Measurements from ENCODE around the gene SLC33A1. TPM values are rescaled to one million over a fixed set of nuclear protein-coding genes. Genes with fewer than 3 reads are reported as not detected.
A peak's percentile ranks its signal among the peaks of the same experiment; 100 is the strongest.

SLC33A1 gene
- 10 to 100 TPM; 23.0 to 37.3 (median 33.8) TPM for total RNA-seq

- peaks cover 0 to 21% of the 10 kb centered on the region in 2 donors for H3K4me1 ChIP-seq
Measured at GRCh38 chr3:155854141-155854940, at the start of gene SLC33A1. SLC33A1 (minus strand) TSS chr3:155854427; CDS start chr3:155853997, 430 bp downstream.

GRCh38 chr3:155895379-155895900, 41.2 kb upstream of the SLC33A1 start:
- TF ChIP-seq CTCF (IDR thresholded peaks at IDR 0.05) = no peak
- no peak for TF ChIP-seq POLR2A (IDR thresholded peaks at IDR 0.05)
- TF ChIP-seq POLR2AphosphoS5 (IDR thresholded peaks at IDR 0.05) = no peak
- H3K4me3 ChIP-seq = no peak overlapping the region
- intact Hi-C loops (cut with DNase I; ENCODE audit: low total_unique reads) = no loop called here
- H3K9me3 ChIP-seq = no peaks in the 10 kb centered on the region
- H3K36me3 ChIP-seq = no peaks in the 10 kb centered on the region
- no peaks in the 10 kb centered on the region for H3K27me3 ChIP-seq
- H3K27ac ChIP-seq = no peak overlapping the region
- no peak for DNase-seq (ENCODE audit: low spot score in 2 of 2)
- no peaks in the 10 kb centered on the region for H3K4me1 ChIP-seq

More at GRCh38 chr3:155854141-155854940, at the start of gene SLC33A1:
- H3K27ac ChIP-seq = peak within 1 kb of the TSS; percentile 98
- no peaks in the 10 kb centered on the region for H3K36me3 ChIP-seq
- intact Hi-C loops (cut with DNase I; ENCODE audit: low total_unique reads) = no loop called here
- peak within 1 kb of the TSS; percentile 87 to 99 (median 98) for H3K4me3 ChIP-seq
- TF ChIP-seq POLR2AphosphoS5 (IDR thresholded peaks at IDR 0.05) = peak; percentile 85 to 96 (median 94)
- peak in 1 of 3 donors; percentile 4 for TF ChIP-seq CTCF (IDR thresholded peaks at IDR 0.05)
- TF ChIP-seq POLR2A (IDR thresholded peaks at IDR 0.05) = peak; percentile 37
- no peaks in the 10 kb centered on the region for H3K9me3 ChIP-seq
- DNase-seq (ENCODE audit: low spot score in 2 of 2) = peak; percentile 99
- H3K27me3 ChIP-seq = no peaks in the 10 kb centered on the region

GRCh38 chr3:155891321-155891720, 37.1 kb upstream of the SLC33A1 start:
- no peaks in the 10 kb centered on the region for H3K4me1 ChIP-seq
- no peaks in the 10 kb centered on the region for H3K9me3 ChIP-seq
- DNase-seq (ENCODE audit: low spot score in 2 of 2) = no peak
- H3K27me3 ChIP-seq = no peaks in the 10 kb centered on the region
- intact Hi-C loops (cut with DNase I; ENCODE audit: low total_unique reads) = no loop called here
- no peaks in the 10 kb centered on the region for H3K36me3 ChIP-seq
- no peak overlapping the region for H3K4me3 ChIP-seq
- H3K27ac ChIP-seq = no peak overlapping the region
- TF ChIP-seq POLR2AphosphoS5 (IDR thresholded peaks at IDR 0.05) (no peak), POLR2A (IDR thresholded peaks at IDR 0.05) (no peak), CTCF (IDR thresholded peaks at IDR 0.05) (no peak)

GRCh38 chr3:155890671-155891190, 36.5 kb upstream of the SLC33A1 start:
- Histone ChIP-seq H3K9me3 (no peaks in the 10 kb centered on the region), H3K36me3 (no peaks in the 10 kb centered on the region)
- intact Hi-C loops (cut with DNase I; ENCODE audit: low total_unique reads) = no loop called here

More at GRCh38 chr3:155890671-155891190, 36.5 kb upstream of the SLC33A1 start:
- DNase-seq (ENCODE audit: low spot score in 2 of 2) = no peak
- no peaks in the 10 kb centered on the region for H3K27me3 ChIP-seq
- no peaks in the 10 kb centered on the region for H3K4me1 ChIP-seq
- no peak for TF ChIP-seq CTCF (IDR thresholded peaks at IDR 0.05)
- no peak for TF ChIP-seq POLR2A (IDR thresholded peaks at IDR 0.05)
- TF ChIP-seq POLR2AphosphoS5 (IDR thresholded peaks at IDR 0.05) = no peak
- no peak overlapping the region for H3K27ac ChIP-seq
- H3K4me3 ChIP-seq = no peak overlapping the region
